Measurements from ENCODE around the gene INSYN2B. TPM values are rescaled to one million over a fixed set of nuclear protein-coding genes. Genes with fewer than 3 reads are reported as not detected.

Gene INSYN2B
- total RNA-seq, 3 donors from 2014 or later (not counting 1 experiment from before 2014, with no cell fraction given): not detected

- Mint-ChIP-seq H3K4me1 (peaks cover 40 to 47% of the 10 kb centered on the region in 2 donors), H3K27ac (peak overlapping the region; percentile 5 to 15), H3K4me3 (no peak overlapping the region), H3K9me3 (no peaks in the 10 kb centered on the region), H3K27me3 (ENCODE audit: low read depth in 2 of 2) (no peaks in the 10 kb centered on the region), H3K36me3 (no peaks in the 10 kb centered on the region)
- TF ChIP-seq, protein P1, sequence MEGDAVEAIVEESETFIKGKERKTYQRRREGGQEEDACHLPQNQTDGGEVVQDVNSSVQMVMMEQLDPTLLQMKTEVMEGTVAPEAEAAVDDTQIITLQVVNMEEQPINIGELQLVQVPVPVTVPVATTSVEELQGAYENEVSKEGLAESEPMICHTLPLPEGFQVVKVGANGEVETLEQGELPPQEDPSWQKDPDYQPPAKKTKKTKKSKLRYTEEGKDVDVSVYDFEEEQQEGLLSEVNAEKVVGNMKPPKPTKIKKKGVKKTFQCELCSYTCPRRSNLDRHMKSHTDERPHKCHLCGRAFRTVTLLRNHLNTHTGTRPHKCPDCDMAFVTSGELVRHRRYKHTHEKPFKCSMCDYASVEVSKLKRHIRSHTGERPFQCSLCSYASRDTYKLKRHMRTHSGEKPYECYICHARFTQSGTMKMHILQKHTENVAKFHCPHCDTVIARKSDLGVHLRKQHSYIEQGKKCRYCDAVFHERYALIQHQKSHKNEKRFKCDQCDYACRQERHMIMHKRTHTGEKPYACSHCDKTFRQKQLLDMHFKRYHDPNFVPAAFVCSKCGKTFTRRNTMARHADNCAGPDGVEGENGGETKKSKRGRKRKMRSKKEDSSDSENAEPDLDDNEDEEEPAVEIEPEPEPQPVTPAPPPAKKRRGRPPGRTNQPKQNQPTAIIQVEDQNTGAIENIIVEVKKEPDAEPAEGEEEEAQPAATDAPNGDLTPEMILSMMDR (IDR thresholded peaks at IDR 0.05): no peak
- Histone ChIP-seq H3K9me3 (ENCODE audit: control insufficient read depth, insufficient read depth, low read length) (no peaks in the 10 kb centered on the region), H3K27me3 (ENCODE audit: control insufficient read depth, insufficient read depth, low read length) (no peaks in the 10 kb centered on the region), H3K4me3 (ENCODE audit: low read length) (no peak overlapping the region), H3K27ac (ENCODE audit: low read length) (no peak overlapping the region), H3K36me3 (ENCODE audit: control insufficient read depth, insufficient read depth, low read length) (no peaks in the 10 kb centered on the region), H3K4me1 (ENCODE audit: control insufficient read depth, insufficient read depth, low read length) (no peaks in the 10 kb centered on the region)
- DNase-seq (no peak), ATAC-seq (no peak)
- intact Hi-C loops (cut with micrococcal nuclease): no loop called here
Measured at GRCh38 chr5:169893010-169893409, 87.3 kb downstream of the INSYN2B start.

DNA sequence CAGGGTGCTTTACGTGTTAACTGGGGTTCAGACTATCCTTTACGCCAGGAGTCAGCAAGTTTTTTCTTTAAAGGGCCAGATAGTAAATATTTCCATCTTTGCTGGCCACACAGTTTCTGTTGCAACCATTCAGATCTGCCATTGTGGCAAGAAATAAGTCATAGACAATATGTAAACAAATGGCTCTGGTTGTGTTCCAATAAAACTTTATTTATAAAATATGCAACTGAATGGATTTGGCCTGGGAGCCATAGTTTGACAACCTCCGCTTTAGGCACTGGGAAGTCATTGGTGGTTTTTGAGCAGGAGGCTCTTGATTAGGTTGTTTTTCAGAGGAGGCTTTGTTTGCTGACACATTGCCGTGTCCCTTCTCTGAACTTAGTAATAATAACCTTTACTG lies 90.7 kb downstream of the INSYN2B start:
- H3K27me3 Mint-ChIP-seq (ENCODE audit: low read depth in 2 of 2): no peaks in the 10 kb centered on the region

DNA sequence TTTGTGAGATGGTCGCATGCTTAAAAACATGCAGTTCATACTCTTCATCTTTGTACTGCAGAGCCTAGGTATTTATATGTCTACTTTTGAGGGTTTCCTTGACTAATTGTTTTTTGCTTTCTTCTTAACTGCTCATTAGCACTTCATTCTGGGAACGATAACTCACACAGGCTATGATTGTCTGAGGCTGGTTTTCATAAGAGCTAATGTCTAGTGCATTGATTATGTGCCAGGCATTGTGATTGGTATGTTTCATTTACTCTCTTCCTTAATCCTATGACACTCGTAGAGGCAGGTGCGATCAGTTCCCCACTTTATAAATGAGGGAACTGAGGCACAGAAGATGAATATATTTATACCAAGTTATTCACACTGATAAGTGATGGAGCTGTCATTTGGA lies 93.6 kb downstream of the INSYN2B start:
- no peak overlapping the region for H3K27ac ChIP-seq (ENCODE audit: low read length)
- Mint-ChIP-seq H3K27ac (no peak overlapping the region), H3K9me3 (no peaks in the 10 kb centered on the region), H3K4me3 (no peak overlapping the region), H3K27me3 (ENCODE audit: low read depth in 2 of 2) (no peaks in the 10 kb centered on the region), H3K4me1 (peaks cover 57 to 59% of the 10 kb centered on the region in 2 donors), H3K36me3 (no peaks in the 10 kb centered on the region)
- no peaks in the 10 kb centered on the region for H3K9me3 ChIP-seq (ENCODE audit: control insufficient read depth, insufficient read depth, low read length)
- WGBS (ENCODE audit: insufficient coverage): 100% methylated on average over 2 of the region's 4 CpGs
- DNase-seq: no peak
- ATAC-seq: no peak
- no peaks in the 10 kb centered on the region for H3K4me1 ChIP-seq (ENCODE audit: control insufficient read depth, insufficient read depth, low read length)
- no peaks in the 10 kb centered on the region for H3K27me3 ChIP-seq (ENCODE audit: control insufficient read depth, insufficient read depth, low read length)
- intact Hi-C loops (cut with micrococcal nuclease): no loop called here
- H3K4me3 ChIP-seq (ENCODE audit: low read length): no peak overlapping the region
- TF ChIP-seq, protein P1 (IDR thresholded peaks at IDR 0.05): no peak
- peaks cover 3% of the 10 kb centered on the region for H3K36me3 ChIP-seq (ENCODE audit: control insufficient read depth, insufficient read depth, low read length)

More for the DNA sequence above, 90.7 kb downstream of the INSYN2B start:
- Histone ChIP-seq H3K4me1 (ENCODE audit: control insufficient read depth, insufficient read depth, low read length) (no peaks in the 10 kb centered on the region), H3K9me3 (ENCODE audit: control insufficient read depth, insufficient read depth, low read length) (no peaks in the 10 kb centered on the region), H3K27ac (ENCODE audit: low read length) (no peak overlapping the region), H3K27me3 (ENCODE audit: control insufficient read depth, insufficient read depth, low read length) (no peaks in the 10 kb centered on the region), H3K36me3 (ENCODE audit: control insufficient read depth, insufficient read depth, low read length) (no peaks in the 10 kb centered on the region), H3K4me3 (ENCODE audit: low read length) (no peak overlapping the region)
- TF ChIP-seq, protein P1 (IDR thresholded peaks at IDR 0.05): no peak
- Mint-ChIP-seq H3K4me3 (no peak overlapping the region), H3K27ac (no peak overlapping the region), H3K36me3 (no peaks in the 10 kb centered on the region), H3K4me1 (peaks cover 47 to 48% of the 10 kb centered on the region in 2 donors), H3K9me3 (no peaks in the 10 kb centered on the region)
- no peak for DNase-seq
- ATAC-seq: no peak
- intact Hi-C loops (cut with micrococcal nuclease): no loop called here
- 98% methylated on average over 4 of the region's 4 CpGs for WGBS (ENCODE audit: insufficient coverage)

DNA sequence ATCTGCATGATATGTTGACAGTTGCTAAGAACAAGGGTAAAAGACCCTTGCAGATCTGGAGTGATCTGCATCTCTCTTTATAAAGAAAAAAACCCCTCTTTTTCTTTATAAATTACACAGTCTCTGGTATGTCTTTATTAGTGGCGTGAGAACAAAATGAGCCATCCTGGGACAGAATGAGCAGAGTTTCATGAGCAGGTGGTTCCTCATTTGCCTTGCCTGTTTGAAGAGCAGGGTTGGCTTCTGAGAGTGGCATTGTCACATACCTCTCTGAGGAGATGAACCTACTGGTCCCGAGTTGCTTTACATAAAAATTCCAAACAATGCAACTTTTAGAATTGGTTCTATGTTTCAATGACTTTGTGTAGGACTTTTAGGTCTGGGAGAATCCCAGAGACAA lies 94.3 kb downstream of the INSYN2B start:
- no peaks in the 10 kb centered on the region for H3K36me3 Mint-ChIP-seq
- Histone ChIP-seq H3K4me1 (ENCODE audit: control insufficient read depth, insufficient read depth, low read length) (no peaks in the 10 kb centered on the region), H3K36me3 (ENCODE audit: control insufficient read depth, insufficient read depth, low read length) (peaks cover 3% of the 10 kb centered on the region), H3K27me3 (ENCODE audit: control insufficient read depth, insufficient read depth, low read length) (no peaks in the 10 kb centered on the region), H3K9me3 (ENCODE audit: control insufficient read depth, insufficient read depth, low read length) (no peaks in the 10 kb centered on the region), H3K27ac (ENCODE audit: low read length) (no peak overlapping the region), H3K4me3 (ENCODE audit: low read length) (no peak overlapping the region)
- no peaks in the 10 kb centered on the region for H3K9me3 Mint-ChIP-seq
- 100% methylated on average over 1 of the region's 2 CpGs for WGBS (ENCODE audit: insufficient coverage)
- H3K27ac Mint-ChIP-seq: no peak overlapping the region
- H3K27me3 Mint-ChIP-seq (ENCODE audit: low read depth in 2 of 2): no peaks in the 10 kb centered on the region
- TF ChIP-seq, protein P1 (IDR thresholded peaks at IDR 0.05): no peak
- DNase-seq (no peak), ATAC-seq (no peak)
- H3K4me1 Mint-ChIP-seq: peaks cover 59 to 61% of the 10 kb centered on the region in 2 donors
- no peak overlapping the region for H3K4me3 Mint-ChIP-seq
- intact Hi-C loops (cut with micrococcal nuclease): no loop called here

Data from natural killer cell (primary cell).